K562 (cell line): Measurements from ENCODE around the gene SLTM. TPM values are rescaled to one million over a fixed set of nuclear protein-coding genes. Genes with fewer than 3 reads are reported as not detected.
A peak's percentile ranks its signal among the peaks of the same experiment; 100 is the strongest.

Experiments
- ATAC-seq: fragments of 200-7000 bp; cut with Tn5 transposase; 3 replicates; pipeline ENCODE4 v1.9.1; 2020; ENCODE audit warnings: moderate library complexity
- BruUV-seq: library from RNA; stranded (reverse); fragments of 400-500 nt; replicated peaks from 2 replicates; lab custom pipeline; 2021; lab: Mats Ljungman, UMichigan
- CTCF ChIA-PET: fragments of 300-600 bp; formaldehyde crosslinking; extraction: SDS; loops from one replicate; lab custom pipeline; 2021; ENCODE audit warnings: low intra/inter-chr PET ratio; lab: Yijun Ruan, JAX
- POLR2A ChIA-PET: fragments of 300-600, 350-650 bp; sonication (Branson Sonifier 250); formaldehyde crosslinking; extraction: SDS; loops from one replicate; lab custom pipeline; 2021; ENCODE audit warnings: antibody characterized with exemption, inconsistent platforms; lab: Yijun Ruan, JAX
- DNase-seq, 4 experiments: peaks; one replicate each; pipeline versions ENCODE4 v3.0.0 to v3.0.0-alpha.2; 2011 to 2018; ENCODE audit warnings: low spot score in 3 of 4, mixed read lengths in 3 of 4; ENCODE audit errors: extremely low read depth in 1 of 4
- FAIRE-seq: peaks from 2 replicates; lab custom pipeline; 2011; peaks lifted over from hg19 to GRCh38; lab: Jason Lieb, UNC
- H2AFZ ChIP-seq: 2 replicates; pipeline ENCODE4 v1.6.0; 2011; ENCODE audit warnings: low read depth, low read length, control low read depth, inconsistent platforms
- H3K27ac ChIP-seq: fragments of 200-600 bp; 3 replicates; pipeline ENCODE4 v1.8.0; 2011; ENCODE audit warnings: low read depth, mild to moderate bottlenecking, control low read depth, inconsistent platforms, low read length, moderate library complexity, mixed read lengths; ENCODE audit errors: extremely low read depth
- H3K27me3 ChIP-seq, 2 experiments: fragments of 300-600 bp in 1 of 2; 2 replicates in 1 of 2; 3 replicates in 1 of 2; pipeline versions ENCODE4 v1.6.0 to v1.8.0; 2011; ENCODE audit warnings: inconsistent platforms in 2 of 2, low read length in 2 of 2, mild to moderate bottlenecking in 1 of 2, mixed read lengths in 1 of 2, moderate library complexity in 1 of 2; ENCODE audit not compliant: control insufficient read depth in 2 of 2, insufficient read depth in 2 of 2
- H3K36me3 ChIP-seq: fragments of 300-600 bp; 3 replicates; pipeline ENCODE4 v1.8.0; 2011; ENCODE audit warnings: mild to moderate bottlenecking, low read length, inconsistent platforms; ENCODE audit not compliant: control insufficient read depth, insufficient read depth
- H3K4me1 ChIP-seq, 2 experiments: fragments of 200-600 bp in 1 of 2; replicated peaks in 1 of 2; 2 replicates in 1 of 2; 3 replicates in 1 of 2; pipeline versions ENCODE4 v1.5.1 to v1.8.0; 2011; ENCODE audit warnings: inconsistent platforms in 2 of 2, low read length in 2 of 2, mild to moderate bottlenecking in 1 of 2, mixed read lengths in 1 of 2, moderate library complexity in 1 of 2; ENCODE audit not compliant: control insufficient read depth in 2 of 2, insufficient read depth in 2 of 2
- H3K4me2 ChIP-seq: 2 replicates; pipeline ENCODE4 v1.6.1; 2011; ENCODE audit warnings: low read length, control low read depth, inconsistent platforms, mixed read lengths; ENCODE audit not compliant: insufficient read depth
- H3K4me3 ChIP-seq: fragments of 200-600 bp; sonication (generic), shearing (Covaris generic); 2 replicates; pipeline ENCODE4 v1.5.1; 2016; ENCODE audit warnings: control low read depth, inconsistent platforms
- H3K79me2 ChIP-seq: fragments of 200-600 bp; 3 replicates; pipeline ENCODE4 v1.8.0; 2011; ENCODE audit warnings: low read length, inconsistent platforms; ENCODE audit not compliant: control insufficient read depth, insufficient read depth
- H3K9ac ChIP-seq, 2 experiments: 2 replicates each; pipeline versions ENCODE4 v1.6.0 to v1.6.1; 2011; ENCODE audit warnings: low read depth in 2 of 2, low read length in 2 of 2, control low read depth in 1 of 2, inconsistent platforms in 1 of 2, mild to moderate bottlenecking in 1 of 2, mixed read lengths in 1 of 2; ENCODE audit not compliant: insufficient read depth in 1 of 2
- H3K9me1 ChIP-seq: one replicate; pipeline ENCODE4 v1.6.0; 2011; ENCODE audit warnings: inconsistent platforms, mild to moderate bottlenecking, low read length, moderate library complexity; ENCODE audit not compliant: control insufficient read depth, insufficient read depth
- H3K9me3 ChIP-seq: replicated peaks from 2 replicates; pipeline ENCODE4 v1.5.1; 2011; ENCODE audit warnings: low read depth, low read length, inconsistent platforms; ENCODE audit not compliant: control insufficient read depth, insufficient read depth
- H4K20me1 ChIP-seq: replicated peaks from 2 replicates; pipeline ENCODE4 v1.6.1; 2011; ENCODE audit warnings: low read length, inconsistent platforms, mixed read lengths; ENCODE audit not compliant: control insufficient read depth, insufficient read depth
- ATF3 ChIP-seq, 2 experiments: fragments of 450-650 bp in 1 of 2; sonication (generic) in 1 of 2; formaldehyde crosslinking in 1 of 2; IDR thresholded peaks in 1 of 2; conservative IDR thresholded peaks in 1 of 2; 2 replicates each; pipeline versions ENCODE4 v1.6.1 to v1.8.1; 2016 to 2023; ENCODE audit warnings: mild to moderate bottlenecking in 2 of 2, moderate library complexity in 2 of 2, inconsistent platforms in 1 of 2, missing genetic modification reagents in 1 of 2
- ATF4 ChIP-seq: fragments of 450-650 bp; formaldehyde crosslinking; IDR thresholded peaks from 2 replicates; pipeline ENCODE4 v1.4.0; 2022; ENCODE audit warnings: mild to moderate bottlenecking, moderate library complexity
- CEBPB ChIP-seq: fragments of 450-650 bp; IDR thresholded peaks from 2 replicates; pipeline ENCODE4 v1.6.1; 2016; ENCODE audit warnings: missing genetic modification characterization, missing compliant biosample characterization
- CEBPG ChIP-seq, 3 experiments: fragments of 200-800 bp in 1 of 3; sonication (Bioruptor generic) in 1 of 3; sonication (generic) in 1 of 3; formaldehyde crosslinking in 1 of 3; IDR thresholded peaks in 2 of 3; conservative IDR thresholded peaks in 1 of 3; 2 replicates each; pipeline versions ENCODE4 v1.6.1 to v1.8.0; 2016 to 2022; ENCODE audit warnings: missing compliant biosample characterization in 2 of 3, missing genetic modification characterization in 2 of 3, mild to moderate bottlenecking in 1 of 3, missing genetic modification reagents in 1 of 3
- ID3 ChIP-seq, 2 experiments: fragments of 250-450 bp in 1 of 2; fragments of 450-650 bp in 1 of 2; sonication (Bioruptor Pico) in 1 of 2; IDR thresholded peaks; 2 replicates each; pipeline versions ENCODE4 v1.6.1 to v1.8.0; 2016 to 2021; ENCODE audit warnings: mild to moderate bottlenecking in 2 of 2, moderate library complexity in 2 of 2, missing compliant biosample characterization in 1 of 2, missing genetic modification characterization in 1 of 2
- POLR2AphosphoS2 ChIP-seq: IDR thresholded peaks from 2 replicates; pipeline ENCODE4 v1.6.1; 2012; ENCODE audit warnings: low read length, improper control_type of control experiment
- ZNF668 ChIP-seq: fragments of 250-450 bp; sonication (Bioruptor Pico); IDR thresholded peaks from 2 replicates; pipeline ENCODE4 v1.8.0; 2022; ENCODE audit warnings: mild to moderate bottlenecking, inconsistent platforms
- WGBS: fragments of 100-300 bp; shearing (Covaris generic); methylation state at CpG from one replicate; pipeline ENCODE4 v1.1.6; 2016; ENCODE audit warnings: low coverage, mixed read lengths; ENCODE audit not compliant: insufficient coverage; ENCODE audit errors: missing lambda C conversion rate; 5-methylcytosine and 5-hydroxymethylcytosine counted together
- in situ Hi-C: fragments of 300-500 bp; cut with MboI; formaldehyde crosslinking; loops from 4 replicates; pipeline ENCODE4 v1.15.0; 2018; ENCODE audit warnings: inconsistent platforms, mixed read lengths
- intact Hi-C: fragments of 100-400 bp; cut with micrococcal nuclease; formaldehyde crosslinking; loops from 2 replicates; pipeline ENCODE4 v1.14.2; 2022
- polyA plus RNA-seq, 8 experiments: library from polyadenylated mRNA; depleted of rRNA in 4 of 8; stranded (reverse) in 5 of 8; unstranded in 3 of 8; fragments of >200 nt; fragmentation: Nextera tagmentation in 2 of 8; fragmentation: Illumina TruSeq in 1 of 8; extraction: Ambion mirVana in 2 of 8; extraction: Trizol in 1 of 8; gene quantifications; 2 replicates each; pipeline versions ENCODE4 v1.2.1 to v1.2.3, GENCODE V29; 2011 to 2014; ENCODE audit warnings: inconsistent platforms in 1 of 8, missing spikeins in 1 of 8
- total RNA-seq, 7 experiments: library from RNA; depleted of rRNA in 6 of 7; stranded (reverse); fragments of >200 nt in 6 of 7; fragmentation: Illumina TruSeq in 2 of 7; extraction: Trizol in 2 of 7; gene quantifications; 2 replicates each; pipeline versions ENCODE4 v1.2.1 to v1.2.3, GENCODE V29; 2011 to 2021; ENCODE audit warnings: low replicate concordance in 1 of 7

The SLTM gene
- total and polyA plus RNA-seq, 9 of the 15 experiments (the other 6 are each of a cell fraction or from before 2014, with no cell fraction given), result 39.5 to 163 (median 102) TPM

GRCh38 chr15:58929891-58930416, 3.5 kb downstream of the SLTM start:
- BruUV-seq, result no TSS peak
- no peaks in the 10 kb centered on the region for H3K9me1 ChIP-seq
- no peak for TF ChIP-seq POLR2AphosphoS2
- no peak for FAIRE-seq
- no peaks in the 10 kb centered on the region for H3K27me3 ChIP-seq
- ChIA-PET POLR2A (interaction anchor here (0.6 to 3.4 kb wide), 5 partner anchors 8 to 683 kb away, joined by 3 to 35 read pairs (median 4); no protein-coding TSS in a partner anchor), CTCF (no interaction called here)
- H3K27ac ChIP-seq, result no peak overlapping the region
- peaks cover 4 to 15% of the 10 kb centered on the region in 2 experiments; a peak in 4 of 5 replicates for H3K4me1 ChIP-seq
- in situ Hi-C loops (no loop called here), intact Hi-C loops (loop anchor here (5.0 kb wide), 1 partner anchor 158 kb away; the partner anchor contains the start of gene MINDY2)
- no peak for ATAC-seq
- H3K4me3 ChIP-seq, result no peak overlapping the region
- H3K9ac ChIP-seq, result no peak overlapping the region
- no peak for DNase-seq
- H4K20me1 ChIP-seq, result no peaks in the 10 kb centered on the region
- no peak overlapping the region for H2AFZ ChIP-seq
- H3K9me3 ChIP-seq, result no peaks in the 10 kb centered on the region
- no peak overlapping the region for H3K4me2 ChIP-seq
- over 99% methylated on average over 8 of the region's 11 CpGs for WGBS
- peaks cover 83% of the 10 kb centered on the region for H3K79me2 ChIP-seq
- peaks cover 57% of the 10 kb centered on the region; the same call in 2 of the 3 replicates for H3K36me3 ChIP-seq

- H3K27ac ChIP-seq, result no peak overlapping the region
- no peak for DNase-seq
- TF ChIP-seq ATF3 (IDR thresholded peaks at IDR 0.05) (peak; percentile 83), ATF3 (CRISPR knock-in tag; conservative IDR thresholded peaks at IDR 0.05) (no peak), CEBPG (CRISPR knock-in tag; IDR thresholded peaks at IDR 0.05) (no peak), CEBPG (tag; conservative IDR thresholded peaks at IDR 0.05 in 1 of 2, IDR thresholded peaks at IDR 0.05 in 1 of 2) (peak; percentile 65 to 68), ATF4 (CRISPR knock-in tag) (peak; percentile 50; the same call in 1 of the 2 replicates), CEBPB (tag) (peak; percentile 58; the same call in 1 of the 2 replicates), ID3 (CRISPR knock-in tag; IDR thresholded peaks at IDR 0.05) (no peak), ID3 (tag; IDR thresholded peaks at IDR 0.05) (no peak), ZNF668 (CRISPR knock-in tag) (no peak)
- TF ChIP-seq, all 486 proteins: peak for 4
- POLR2A ChIA-PET, result interaction anchor here (0.6 to 4.7 kb wide), 2 partner anchors 10 to 84 kb away, joined by 3 to 31 read pairs; no protein-coding TSS in a partner anchor
- Histone ChIP-seq H3K36me3 (peaks cover 78% of the 10 kb centered on the region), H3K4me2 (no peak overlapping the region), H4K20me1 (no peaks in the 10 kb centered on the region), H2AFZ (no peak overlapping the region), H3K9ac (no peak overlapping the region), H3K79me2 (peaks cover 94% of the 10 kb centered on the region), H3K4me1 (peaks cover 8 to 9% of the 10 kb centered on the region in 2 experiments; a peak in 3 of 5 replicates), H3K9me3 (no peaks in the 10 kb centered on the region), H3K4me3 (no peak overlapping the region), H3K27me3 (no peaks in the 10 kb centered on the region), H3K9me1 (no peaks in the 10 kb centered on the region)
- ATAC-seq (no peak), FAIRE-seq (no peak)
- in situ Hi-C loops, result no loop called here
- no TSS peak for BruUV-seq
- 91% methylated on average over 5 of the region's 5 CpGs for WGBS
- intact Hi-C loops, result no loop called here
- CTCF ChIA-PET, result no interaction called here
Measured at GRCh38 chr15:58926823-58927222, 6.7 kb downstream of the SLTM start.
